ENCODE data around the gene SPECC1. TPM values are rescaled to one million over a fixed set of nuclear protein-coding genes. Genes with fewer than 3 reads are reported as not detected.

The SPECC1 gene
- total and polyA plus RNA-seq, 2 of the 13 experiments (the other 11 are each of a cell fraction or from before 2014, with no cell fraction given) = 2.3 to 6.9 TPM

- TF ChIP-seq FOXK1 (CRISPR knock-in tag; IDR thresholded peaks at IDR 0.05; ENCODE audit: borderline replicate concordance, low read depth) (peak; percentile 97), KMT2A (CRISPR knock-in tag; IDR thresholded peaks at IDR 0.05) (peak; percentile 72), ZNF235 (CRISPR knock-in tag; IDR thresholded peaks at IDR 0.05; ENCODE audit: borderline replicate concordance) (no peak), ZSCAN12 (CRISPR knock-in tag; IDR thresholded peaks at IDR 0.05) (peak; percentile 93; the same call in 1 of the 2 replicates), PRDM15 (CRISPR knock-in tag; IDR thresholded peaks at IDR 0.05) (peak; percentile 69), ZNF34 (CRISPR knock-in tag; IDR thresholded peaks at IDR 0.05; ENCODE audit: borderline replicate concordance) (peak; percentile 88), ZNF367 (CRISPR knock-in tag; IDR thresholded peaks at IDR 0.05; ENCODE audit: borderline replicate concordance) (peak; percentile 89; the same call in 1 of the 2 replicates), HOMEZ (CRISPR knock-in tag; IDR thresholded peaks at IDR 0.05; ENCODE audit: low read depth) (no peak), RCOR2 (CRISPR knock-in tag; IDR thresholded peaks at IDR 0.05) (peak; percentile 46; the same call in 1 of the 2 replicates), SP2 (CRISPR knock-in tag; IDR thresholded peaks at IDR 0.05) (no peak; the same call in 1 of the 2 replicates), RNF219 (CRISPR knock-in tag; IDR thresholded peaks at IDR 0.05) (no peak), CHD2 (IDR thresholded peaks at IDR 0.05; ENCODE audit: low read depth, low read length) (no peak; the same call in 1 of the 2 replicates), SMAD3 (CRISPR knock-in tag; IDR thresholded peaks at IDR 0.05) (no peak), ZBTB46 (CRISPR knock-in tag; IDR thresholded peaks at IDR 0.05; ENCODE audit: borderline replicate concordance) (0 out of 2 replicates have a peak, but pooled peaks have one; percentile 87), HNRNPLL (IDR thresholded peaks at IDR 0.05; ENCODE audit: low read depth, low read length, poor library complexity, severe bottlenecking) (peak; percentile 27), WIZ (CRISPR knock-in tag; IDR thresholded peaks at IDR 0.05) (peak; percentile 66; the same call in 1 of the 2 replicates), MTF1 (CRISPR knock-in tag; IDR thresholded peaks at IDR 0.05) (no peak)
Observed at GRCh38 chr17:19977293-19978208, 31.6 kb upstream of the SPECC1 start, which contains the start of gene AKAP10 (continued).
